T-helper 2 cell treated with Interferon-gamma antibody and Interleukin-4, amounts not matched to agents 5 μg/mL and 100 μg/mL, for 36 hours (primary cell): ENCODE data around the gene RBMS3.
"Not testable (repeated sequence)": the region's sequence is repeated elsewhere in the genome, so short reads cannot be mapped to it uniquely, and the experiment has no call there.

Source experiments
- DNase-seq: peaks from one replicate; pipeline ENCODE4 v3.0.0; 2021; ENCODE audit warnings: low spot score
- H3K27ac Mint-ChIP-seq: one replicate; pipeline ENCODE4 v1.8.0; 2021; ENCODE audit warnings: mild to moderate bottlenecking, mixed read lengths
- H3K27me3 Mint-ChIP-seq: one replicate; pipeline ENCODE4 v1.8.0; 2021; ENCODE audit warnings: low read depth, mixed read lengths
- H3K36me3 Mint-ChIP-seq: one replicate; pipeline ENCODE4 v1.8.0; 2021; ENCODE audit warnings: low read depth, mixed read lengths
- H3K4me1 Mint-ChIP-seq: one replicate; pipeline ENCODE4 v1.8.0; 2021; ENCODE audit warnings: low read depth, mixed read lengths
- H3K4me3 Mint-ChIP-seq: one replicate; pipeline ENCODE4 v1.8.0; 2022; ENCODE audit warnings: mild to moderate bottlenecking, moderate library complexity, mixed read lengths
- H3K9me3 Mint-ChIP-seq: one replicate; pipeline ENCODE4 v1.8.0; 2021; ENCODE audit warnings: mixed read lengths

Gene RBMS3

GRCh38 chr3:29280404-29281093 lies at the start of gene RBMS3:
Gene RBMS3, plus strand, starts transcription at chr3:29281071.
- Mint-ChIP-seq H3K27ac (no peak within 1 kb of the TSS), H3K4me3 (peak within 1 kb of the TSS; percentile 86), H3K4me1 (peaks cover 27% of the 10 kb centered on the region), H3K36me3 (no peaks in the 10 kb centered on the region), H3K9me3 (no peaks in the 10 kb centered on the region), H3K27me3 (peaks cover 27% of the 10 kb centered on the region)
- no peak for DNase-seq

- not testable (repeated sequence) for H3K36me3 Mint-ChIP-seq, H3K9me3 Mint-ChIP-seq, H3K27me3 Mint-ChIP-seq, H3K27ac Mint-ChIP-seq, H3K4me3 Mint-ChIP-seq, H3K4me1 Mint-ChIP-seq, DNase-seq
These were observed 47.7 kb upstream of the RBMS3 start for GRCh38 chr3:29233126-29233525.

GRCh38 chr3:29236146-29236840 lies 44.6 kb upstream of the RBMS3 start:
- no peak for DNase-seq
- H3K4me1 Mint-ChIP-seq: no peaks in the 10 kb centered on the region
- H3K9me3 Mint-ChIP-seq: no peaks in the 10 kb centered on the region
- H3K4me3 Mint-ChIP-seq: no peak overlapping the region
- H3K27ac Mint-ChIP-seq: no peak overlapping the region
- H3K27me3 Mint-ChIP-seq: no peaks in the 10 kb centered on the region
- H3K36me3 Mint-ChIP-seq: no peaks in the 10 kb centered on the region

- Mint-ChIP-seq H3K4me1 (no peaks in the 10 kb centered on the region), H3K9me3 (no peaks in the 10 kb centered on the region), H3K27ac (no peak overlapping the region), H3K4me3 (no peak overlapping the region), H3K36me3 (no peaks in the 10 kb centered on the region), H3K27me3 (no peaks in the 10 kb centered on the region)
- no peak for DNase-seq
These were observed 41.5 kb upstream of the RBMS3 start for GRCh38 chr3:29239376-29239775.

- H3K4me3 Mint-ChIP-seq: no peak overlapping the region
- H3K4me1 Mint-ChIP-seq: no peaks in the 10 kb centered on the region
- no peak for DNase-seq
- no peaks in the 10 kb centered on the region for H3K36me3 Mint-ChIP-seq
- no peaks in the 10 kb centered on the region for H3K9me3 Mint-ChIP-seq
- H3K27ac Mint-ChIP-seq: no peak overlapping the region
- H3K27me3 Mint-ChIP-seq: no peaks in the 10 kb centered on the region
These were observed 40.6 kb upstream of the RBMS3 start for GRCh38 chr3:29240248-29240647.

- Mint-ChIP-seq H3K27me3 (no peaks in the 10 kb centered on the region), H3K4me3 (no peak overlapping the region), H3K4me1 (no peaks in the 10 kb centered on the region), H3K36me3 (no peaks in the 10 kb centered on the region), H3K27ac (no peak overlapping the region), H3K9me3 (no peaks in the 10 kb centered on the region)
- no peak for DNase-seq
These were observed 40.0 kb upstream of the RBMS3 start for GRCh38 chr3:29240887-29241286.

GRCh38 chr3:29241855-29242254 lies 39.0 kb upstream of the RBMS3 start:
- DNase-seq: no peak
- Mint-ChIP-seq H3K27me3 (no peaks in the 10 kb centered on the region), H3K27ac (no peak overlapping the region), H3K4me1 (no peaks in the 10 kb centered on the region), H3K9me3 (no peaks in the 10 kb centered on the region), H3K4me3 (no peak overlapping the region), H3K36me3 (no peaks in the 10 kb centered on the region)

- Mint-ChIP-seq H3K9me3 (no peaks in the 10 kb centered on the region), H3K4me3 (no peak overlapping the region), H3K36me3 (no peaks in the 10 kb centered on the region), H3K27ac (no peak overlapping the region), H3K4me1 (no peaks in the 10 kb centered on the region), H3K27me3 (no peaks in the 10 kb centered on the region)
- DNase-seq: no peak
These were observed 38.6 kb upstream of the RBMS3 start for GRCh38 chr3:29242296-29242695.

GRCh38 chr3:29245441-29245840 lies 35.4 kb upstream of the RBMS3 start:
- no peaks in the 10 kb centered on the region for H3K9me3 Mint-ChIP-seq
- H3K4me3 Mint-ChIP-seq: no peak overlapping the region
- no peaks in the 10 kb centered on the region for H3K36me3 Mint-ChIP-seq
- H3K27me3 Mint-ChIP-seq: no peaks in the 10 kb centered on the region
- no peak for DNase-seq
- no peak overlapping the region for H3K27ac Mint-ChIP-seq
- no peaks in the 10 kb centered on the region for H3K4me1 Mint-ChIP-seq

- H3K27me3 Mint-ChIP-seq: no peaks in the 10 kb centered on the region
- no peaks in the 10 kb centered on the region for H3K4me1 Mint-ChIP-seq
- no peak for DNase-seq
- no peaks in the 10 kb centered on the region for H3K9me3 Mint-ChIP-seq
- H3K4me3 Mint-ChIP-seq: no peak overlapping the region
- H3K27ac Mint-ChIP-seq: no peak overlapping the region
- H3K36me3 Mint-ChIP-seq: no peaks in the 10 kb centered on the region
These were observed 33.7 kb upstream of the RBMS3 start for GRCh38 chr3:29247088-29247745.

GRCh38 chr3:29249829-29250345 lies 31.0 kb upstream of the RBMS3 start:
- Mint-ChIP-seq H3K27ac (no peak overlapping the region), H3K9me3 (no peaks in the 10 kb centered on the region), H3K4me1 (no peaks in the 10 kb centered on the region), H3K4me3 (no peak overlapping the region), H3K36me3 (no peaks in the 10 kb centered on the region), H3K27me3 (no peaks in the 10 kb centered on the region)
- no peak for DNase-seq

GRCh38 chr3:29255854-29256696 lies 24.8 kb upstream of the RBMS3 start:
- no peaks in the 10 kb centered on the region for H3K9me3 Mint-ChIP-seq
- peak overlapping the region; percentile 13 for H3K4me3 Mint-ChIP-seq
- H3K36me3 Mint-ChIP-seq: no peaks in the 10 kb centered on the region
- no peaks in the 10 kb centered on the region for H3K27me3 Mint-ChIP-seq
- H3K27ac Mint-ChIP-seq: no peak overlapping the region
- no peak for DNase-seq
- H3K4me1 Mint-ChIP-seq: peaks cover 6% of the 10 kb centered on the region

- Mint-ChIP-seq H3K4me3 (no peak overlapping the region), H3K27ac (no peak overlapping the region), H3K9me3 (no peaks in the 10 kb centered on the region), H3K36me3 (no peaks in the 10 kb centered on the region), H3K27me3 (no peaks in the 10 kb centered on the region), H3K4me1 (peaks cover 6% of the 10 kb centered on the region)
- no peak for DNase-seq
These were observed 22.7 kb upstream of the RBMS3 start for GRCh38 chr3:29258161-29258560.
